A549 (cell line): Measurements from ENCODE around the gene NR5A2. TPM values are rescaled to one million over a fixed set of nuclear protein-coding genes. Genes with fewer than 3 reads are reported as not detected.

Experiments
- ATAC-seq, 2 experiments: fragments of 200-7000 bp in 1 of 2; fragments of >200 bp in 1 of 2; cut with Nextera tagmentation in 1 of 2; cut with Tn5 transposase in 1 of 2; 3 replicates each; pipeline versions ENCODE4 v1.8.0 to v1.9.1; 2018 to 2020; ENCODE audit warnings: mild to moderate bottlenecking in 1 of 2, moderate library complexity in 1 of 2
- CTCF ChIA-PET: fragments of 300-600 bp; sonication (Branson Sonifier 250); formaldehyde crosslinking; extraction: SDS; loops from one replicate; lab custom pipeline; 2021; ENCODE audit warnings: antibody characterized with exemption, inconsistent platforms; lab: Yijun Ruan, JAX
- POLR2A ChIA-PET: fragments of 350-600 bp; formaldehyde crosslinking; extraction: SDS; loops from one replicate; lab custom pipeline; 2021; ENCODE audit warnings: antibody characterized with exemption, inconsistent platforms; lab: Yijun Ruan, JAX
- DNase-seq, 2 experiments: peaks; one replicate each; pipeline versions ENCODE4 v3.0.0 to v3.0.0-alpha.2; 2011 to 2016; ENCODE audit warnings: low read depth in 1 of 2, low spot score in 1 of 2
- FAIRE-seq: peaks from 2 replicates; lab custom pipeline; 2011; peaks lifted over from hg19 to GRCh38; lab: Jason Lieb, UNC
- H3K27ac ChIP-seq, 2 experiments: fragments of >200 bp; sonication (Bioruptor Twin); formaldehyde crosslinking; 3 replicates each; pipeline ENCODE4 v1.5.1; 2016 to 2017
- H3K4me1 ChIP-seq: fragments of >200 bp; sonication (Bioruptor Twin); formaldehyde crosslinking; 3 replicates; pipeline ENCODE4 v1.6.1; 2016
- H3K4me2 ChIP-seq: fragments of >200 bp; sonication (Bioruptor Twin); formaldehyde crosslinking; 3 replicates; pipeline ENCODE4 v1.6.1; 2016
- H3K4me3 ChIP-seq: fragments of >200 bp; sonication (Bioruptor Twin); formaldehyde crosslinking; 3 replicates; pipeline ENCODE4 v1.5.1; 2016
- H3K9me3 ChIP-seq: fragments of >200 bp; sonication (Bioruptor Twin); formaldehyde crosslinking; 3 replicates; pipeline ENCODE4 v1.6.1; 2016
- CBX2 ChIP-seq: fragments of 200-600 bp; sonication (generic); IDR thresholded peaks from 2 replicates; pipeline ENCODE4 v1.6.1; 2016; ENCODE audit warnings: low read depth, mild to moderate bottlenecking, borderline replicate concordance
- CEBPB ChIP-seq, 2 experiments: fragments of >200 bp in 1 of 2; sonication (Bioruptor Twin) in 1 of 2; formaldehyde crosslinking in 1 of 2; IDR thresholded peaks; 2 replicates each; pipeline ENCODE4 v1.6.1; 2012 to 2016
- EP300 ChIP-seq, 2 experiments: fragments of >200 bp; sonication (Bioruptor Twin); formaldehyde crosslinking; IDR thresholded peaks; 2 replicates in 1 of 2; 3 replicates in 1 of 2; pipeline ENCODE4 v1.6.1; 2016 to 2017
- FOSB ChIP-seq: fragments of 250-450 bp; sonication (Bioruptor Pico); IDR thresholded peaks from 2 replicates; pipeline ENCODE4 v1.5.0; 2020; ENCODE audit warnings: mild to moderate bottlenecking, moderate library complexity
- HMGXB4 ChIP-seq: fragments of 250-450 bp; sonication (Bioruptor Pico); IDR thresholded peaks from 2 replicates; pipeline ENCODE4 v1.5.0; 2021; ENCODE audit warnings: mild to moderate bottlenecking, moderate library complexity, borderline replicate concordance
- HOXA7 ChIP-seq: fragments of 250-450 bp; sonication (Bioruptor Pico); IDR thresholded peaks from 2 replicates; pipeline ENCODE4 v1.5.0; 2020; ENCODE audit warnings: mild to moderate bottlenecking, moderate library complexity
- HOXB5 ChIP-seq: fragments of 250-450 bp; sonication (Bioruptor Pico); IDR thresholded peaks from 2 replicates; pipeline ENCODE4 v1.5.0; 2020; ENCODE audit warnings: mild to moderate bottlenecking, moderate library complexity
- JUNB ChIP-seq: fragments of >200 bp; sonication (Bioruptor Twin); formaldehyde crosslinking; IDR thresholded peaks from 2 replicates; pipeline ENCODE4 v1.6.1; 2016
- KDM1A ChIP-seq: fragments of 200-600 bp; sonication (generic); IDR thresholded peaks from 2 replicates; pipeline ENCODE4 v1.6.1; 2016; ENCODE audit warnings: low read depth, mild to moderate bottlenecking
- MYC ChIP-seq: IDR thresholded peaks from 2 replicates; pipeline ENCODE4 v1.6.1; 2012; ENCODE audit warnings: mild to moderate bottlenecking, inconsistent platforms, low read length, improper control_type of control experiment, borderline replicate concordance
- NFE2L2 ChIP-seq: fragments of 150-350 bp; conservative IDR thresholded peaks from 2 replicates; pipeline ENCODE4 v1.6.1; 2014; ENCODE audit warnings: low read length
- PHF8 ChIP-seq: fragments of 200-600 bp; sonication (generic); IDR thresholded peaks from 2 replicates; pipeline ENCODE4 v1.6.1; 2016; ENCODE audit warnings: low read depth, mild to moderate bottlenecking, antibody characterized with exemption, moderate library complexity, borderline replicate concordance
- RAD21 ChIP-seq, 2 experiments: fragments of >200 bp in 1 of 2; sonication (Bioruptor Twin) in 1 of 2; formaldehyde crosslinking in 1 of 2; IDR thresholded peaks in 1 of 2; conservative IDR thresholded peaks in 1 of 2; 2 replicates in 1 of 2; 3 replicates in 1 of 2; pipeline ENCODE4 v1.6.1; 2012 to 2018; ENCODE audit warnings: inconsistent platforms in 1 of 2
- RARB ChIP-seq: fragments of 250-450 bp; sonication (Bioruptor Pico); IDR thresholded peaks from 2 replicates; pipeline ENCODE4 v1.8.0; 2021; ENCODE audit warnings: mild to moderate bottlenecking, moderate library complexity
- RCOR1 ChIP-seq: fragments of 150-350 bp; IDR thresholded peaks from 2 replicates; pipeline ENCODE4 v1.6.1; 2014; ENCODE audit warnings: antibody characterized with exemption, low read length, low read depth
- RFX5 ChIP-seq: fragments of 450-650 bp; IDR thresholded peaks from 2 replicates; pipeline ENCODE4 v1.7.1; 2014; ENCODE audit warnings: antibody characterized with exemption, mild to moderate bottlenecking, moderate library complexity
- TFCP2L1 ChIP-seq: fragments of 250-450 bp; sonication (Bioruptor Pico); IDR thresholded peaks from 2 replicates; pipeline ENCODE4 v1.5.0; 2021; ENCODE audit warnings: mild to moderate bottlenecking
- ZC3H11A ChIP-seq: fragments of 450-650 bp; IDR thresholded peaks from 2 replicates; pipeline ENCODE4 v1.6.1; 2014; ENCODE audit warnings: antibody characterized with exemption, mild to moderate bottlenecking
- WGBS: methylation state at CpG from one replicate; pipeline ENCODE4 v1.1.6; 2017; ENCODE audit errors: missing lambda C conversion rate; 5-methylcytosine and 5-hydroxymethylcytosine counted together
- polyA plus RNA-seq, 4 experiments: library from polyadenylated mRNA; depleted of rRNA in 3 of 4; stranded (reverse); fragments of >200 nt; fragmentation: RNase III in 1 of 4; extraction: RNeasy Plus Mini Kit Qiagen cat#74134 plus additional on column Dnase treatment in 1 of 4; gene quantifications; 2 replicates in 3 of 4; 3 replicates in 1 of 4; pipeline ENCODE4 v1.2.3, GENCODE V29; 2011 to 2017
- TF ChIP-seq, protein P1 (sequence below): fragments of >200 bp; sonication (Bioruptor Twin); formaldehyde crosslinking; IDR thresholded peaks from 3 replicates; pipeline ENCODE4 v1.5.1; 2016
- TF ChIP-seq, protein P2 (sequence below): fragments of 450-650 bp; IDR thresholded peaks from 2 replicates; pipeline ENCODE4 v1.6.1; 2014; ENCODE audit warnings: antibody characterized with exemption
- TF ChIP-seq, protein P3 (sequence below): fragments of 150-350 bp; IDR thresholded peaks from 2 replicates; pipeline ENCODE4 v1.6.1; 2014; ENCODE audit warnings: low read depth, mild to moderate bottlenecking, low read length

Gene NR5A2
- polyA plus RNA-seq, 2 of the 4 experiments (the other 2 are of a cell fraction) = 12.0 to 24.1 TPM

DNA sequence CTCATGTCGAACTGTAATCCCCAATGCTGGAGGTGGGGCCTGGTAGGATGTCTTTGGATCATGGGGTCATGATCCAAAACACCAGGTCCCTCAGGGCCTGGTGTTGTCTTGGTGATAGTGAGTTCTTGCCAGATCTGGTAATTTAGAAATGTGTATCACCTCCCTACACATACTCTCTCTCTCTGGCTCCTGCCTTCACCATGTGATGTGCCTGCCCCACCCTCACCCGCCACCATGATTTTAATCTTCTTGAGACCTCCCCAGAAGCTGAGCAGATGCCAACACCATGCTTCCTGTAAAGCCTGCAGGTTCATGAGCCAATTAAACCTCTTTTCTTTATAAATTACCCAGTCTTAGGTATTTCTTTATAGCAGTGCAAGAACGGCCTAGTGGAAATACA is 136.4 kb downstream of the NR5A2 start (continued):
- TF ChIP-seq NFE2L2 (no peak), KDM1A (no peak), RFX5 (no peak)

GRCh38 chr1:200165493-200166220 is 138.1 kb downstream of the NR5A2 start:
- ChIA-PET POLR2A (no interaction called here), CTCF (no interaction called here)
- H3K27ac ChIP-seq = no peak overlapping the region
- no peak overlapping the region for H3K4me3 ChIP-seq
- WGBS = 81% methylated on average over 5 of the region's 5 CpGs
- FAIRE-seq (peak; percentile 39), ATAC-seq (no peak), DNase-seq (no peak)
- peaks cover 6% of the 10 kb centered on the region; the same call in 2 of the 3 replicates for H3K4me1 ChIP-seq
- TF ChIP-seq RCOR1 (no peak), EP300 (IDR thresholded peaks at IDR 0.05) (no peak), CEBPB (IDR thresholded peaks at IDR 0.05) (no peak), FOSB (no peak)
- TF ChIP-seq, protein P1, sequence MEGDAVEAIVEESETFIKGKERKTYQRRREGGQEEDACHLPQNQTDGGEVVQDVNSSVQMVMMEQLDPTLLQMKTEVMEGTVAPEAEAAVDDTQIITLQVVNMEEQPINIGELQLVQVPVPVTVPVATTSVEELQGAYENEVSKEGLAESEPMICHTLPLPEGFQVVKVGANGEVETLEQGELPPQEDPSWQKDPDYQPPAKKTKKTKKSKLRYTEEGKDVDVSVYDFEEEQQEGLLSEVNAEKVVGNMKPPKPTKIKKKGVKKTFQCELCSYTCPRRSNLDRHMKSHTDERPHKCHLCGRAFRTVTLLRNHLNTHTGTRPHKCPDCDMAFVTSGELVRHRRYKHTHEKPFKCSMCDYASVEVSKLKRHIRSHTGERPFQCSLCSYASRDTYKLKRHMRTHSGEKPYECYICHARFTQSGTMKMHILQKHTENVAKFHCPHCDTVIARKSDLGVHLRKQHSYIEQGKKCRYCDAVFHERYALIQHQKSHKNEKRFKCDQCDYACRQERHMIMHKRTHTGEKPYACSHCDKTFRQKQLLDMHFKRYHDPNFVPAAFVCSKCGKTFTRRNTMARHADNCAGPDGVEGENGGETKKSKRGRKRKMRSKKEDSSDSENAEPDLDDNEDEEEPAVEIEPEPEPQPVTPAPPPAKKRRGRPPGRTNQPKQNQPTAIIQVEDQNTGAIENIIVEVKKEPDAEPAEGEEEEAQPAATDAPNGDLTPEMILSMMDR = no peak
- no peaks in the 10 kb centered on the region for H3K9me3 ChIP-seq
- H3K4me2 ChIP-seq = no peak overlapping the region

GRCh38 chr1:200166411-200166810 is 138.9 kb downstream of the NR5A2 start:
- WGBS = 94% methylated on average over 4 of the region's 4 CpGs

More at GRCh38 chr1:200166411-200166810, 138.9 kb downstream of the NR5A2 start:
- Histone ChIP-seq H3K4me3 (no peak overlapping the region), H3K4me2 (no peak overlapping the region), H3K4me1 (peaks cover 6% of the 10 kb centered on the region; the same call in 2 of the 3 replicates), H3K27ac (no peak overlapping the region), H3K9me3 (no peaks in the 10 kb centered on the region)
- ChIA-PET POLR2A (no interaction called here), CTCF (no interaction called here)
- DNase-seq = no peak
- FAIRE-seq = no peak
- ATAC-seq = no peak
- TF ChIP-seq, protein P2, sequence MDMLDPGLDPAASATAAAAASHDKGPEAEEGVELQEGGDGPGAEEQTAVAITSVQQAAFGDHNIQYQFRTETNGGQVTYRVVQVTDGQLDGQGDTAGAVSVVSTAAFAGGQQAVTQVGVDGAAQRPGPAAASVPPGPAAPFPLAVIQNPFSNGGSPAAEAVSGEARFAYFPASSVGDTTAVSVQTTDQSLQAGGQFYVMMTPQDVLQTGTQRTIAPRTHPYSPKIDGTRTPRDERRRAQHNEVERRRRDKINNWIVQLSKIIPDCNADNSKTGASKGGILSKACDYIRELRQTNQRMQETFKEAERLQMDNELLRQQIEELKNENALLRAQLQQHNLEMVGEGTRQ = no peak
- TF ChIP-seq TFCP2L1 (CRISPR knock-in tag) = no peak
- no peak for TF ChIP-seq HMGXB4 (CRISPR knock-in tag)
- TF ChIP-seq HOXB5 (CRISPR knock-in tag) = no peak
- TF ChIP-seq ZC3H11A = no peak
- no peak for TF ChIP-seq RARB
- TF ChIP-seq, protein P3, sequence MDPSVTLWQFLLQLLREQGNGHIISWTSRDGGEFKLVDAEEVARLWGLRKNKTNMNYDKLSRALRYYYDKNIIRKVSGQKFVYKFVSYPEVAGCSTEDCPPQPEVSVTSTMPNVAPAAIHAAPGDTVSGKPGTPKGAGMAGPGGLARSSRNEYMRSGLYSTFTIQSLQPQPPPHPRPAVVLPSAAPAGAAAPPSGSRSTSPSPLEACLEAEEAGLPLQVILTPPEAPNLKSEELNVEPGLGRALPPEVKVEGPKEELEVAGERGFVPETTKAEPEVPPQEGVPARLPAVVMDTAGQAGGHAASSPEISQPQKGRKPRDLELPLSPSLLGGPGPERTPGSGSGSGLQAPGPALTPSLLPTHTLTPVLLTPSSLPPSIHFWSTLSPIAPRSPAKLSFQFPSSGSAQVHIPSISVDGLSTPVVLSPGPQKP = no peak
- TF ChIP-seq KDM1A = no peak
- no peak for TF ChIP-seq JUNB
- TF ChIP-seq PHF8 = no peak
- no peak for TF ChIP-seq RAD21 (conservative IDR thresholded peaks at IDR 0.05 in 1 of 2, IDR thresholded peaks at IDR 0.05 in 1 of 2)
- TF ChIP-seq CBX2 = no peak
- TF ChIP-seq HOXA7 = no peak
- TF ChIP-seq MYC = no peak
